Measurements from ENCODE around the gene TSC22D2. TPM values are rescaled to one million over a fixed set of nuclear protein-coding genes. Genes with fewer than 3 reads are reported as not detected.

The TSC22D2 gene
- total RNA-seq (10 to 100 TPM; 12.9 to 32.2 (median 23.9) TPM), polyA plus RNA-seq (10 to 100 TPM in 1 of 3 donors, 1 to 10 TPM in 2; 7.1 to 13.6 (median 7.7) TPM)
- long read RNA-seq, donor 1, full-length matches to known transcripts = 6 of 6 reads
- long read RNA-seq, donor 1, partial matches to known transcripts = 0 of 6 reads
- long read RNA-seq, donor 1, other reads (novel, unspliced or antisense) = 0 of 6 reads
- long read RNA-seq, donor 2, partial matches to known transcripts = 0 of 2 reads
- long read RNA-seq, donor 2, other reads (novel, unspliced or antisense) = 0 of 2 reads
- long read RNA-seq, donor 3, partial matches to known transcripts = 0 of 1 reads
- long read RNA-seq, donor 3, other reads (novel, unspliced or antisense) = 0 of 1 reads
- long read RNA-seq, donor 4 = 0 reads
- long read RNA-seq, donor 5, full-length matches to known transcripts = 13 of 13 reads
- long read RNA-seq, donor 5, partial matches to known transcripts = 0 of 13 reads
- long read RNA-seq, donor 5, other reads (novel, unspliced or antisense) = 0 of 13 reads
- long read RNA-seq, donor 6 = 0 reads
- long read RNA-seq, donor 7, full-length matches to known transcripts = 12 of 12 reads
- long read RNA-seq, donor 7, partial matches to known transcripts = 0 of 12 reads
- long read RNA-seq, donor 7, other reads (novel, unspliced or antisense) = 0 of 12 reads
- long read RNA-seq, donor 8, transcript TSC22D2-203 (3 exons, 2,093 nt) = major isoform, 7 of 8 reads
- long read RNA-seq, donor 8, partial matches to known transcripts = 0 of 8 reads
- long read RNA-seq, donor 8, other reads (novel, unspliced or antisense) = 0 of 8 reads
- long read RNA-seq, donor 9, partial matches to known transcripts = 0 of 5 reads
- long read RNA-seq, donor 9, other reads (novel, unspliced or antisense) = 0 of 5 reads
- long read RNA-seq, donor 10, partial matches to known transcripts = 12 of 13 reads
- long read RNA-seq, donor 10, other reads (novel, unspliced or antisense) = 0 of 13 reads

DNA sequence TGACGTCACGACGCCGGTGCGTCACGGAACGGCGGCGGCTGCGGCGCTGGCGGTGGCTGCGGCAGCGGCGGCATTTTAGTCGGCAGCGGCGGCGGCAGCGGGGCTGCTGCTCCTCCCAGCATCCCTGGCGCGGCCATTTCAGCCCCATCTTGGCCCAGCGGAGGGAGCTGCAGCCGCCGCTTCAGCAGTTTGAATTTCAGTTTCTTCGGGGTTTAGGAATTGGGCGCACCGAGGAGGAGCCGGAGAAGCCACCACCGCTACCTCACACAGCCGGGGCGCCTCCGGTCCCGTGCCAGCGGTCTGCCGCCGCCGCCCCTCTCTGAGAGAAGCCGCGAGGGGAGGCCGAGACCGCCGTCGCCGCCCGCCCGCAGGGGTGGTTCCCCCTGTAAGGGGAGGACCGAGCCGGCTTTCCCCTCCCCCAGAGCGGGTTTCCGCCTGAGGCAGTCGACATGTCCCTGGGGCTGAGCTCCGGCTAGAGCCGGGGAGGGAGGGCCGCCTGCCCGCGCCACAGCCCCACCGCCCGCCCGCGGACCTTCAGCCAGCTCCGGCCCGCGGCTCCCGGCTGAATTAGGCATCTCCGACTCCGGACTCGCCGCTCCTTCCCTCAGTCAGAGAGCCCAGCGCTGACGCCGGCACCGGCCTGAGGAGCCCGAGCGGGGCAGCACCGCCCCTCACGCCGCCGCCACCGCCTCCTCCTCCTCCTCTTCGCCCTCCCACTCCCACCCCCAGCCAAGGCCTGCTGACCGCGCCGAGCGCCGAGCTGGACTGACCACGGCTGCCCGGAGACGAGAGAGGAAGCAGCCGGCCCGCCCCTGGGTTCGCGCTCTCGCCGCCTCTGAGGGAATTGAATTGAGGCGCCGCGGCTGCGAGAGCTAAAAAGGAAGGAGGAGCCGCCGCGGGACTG lies at the start of gene TSC22D2:
TSS of gene TSC22D2 (plus strand) at position 78 of the 904 bp plus-strand sequence. CDS start 1,053 bp downstream, outside the sequence.
- peak within 1 kb of the TSS; percentile 79 to 98 (median 90) for H3K4me3 ChIP-seq
- intact Hi-C loops (cut with DNase I; ENCODE audit: low total_unique reads) = no loop called here
- H3K27ac ChIP-seq = peak within 1 kb of the TSS; percentile 99 to 100 (median 100)
- no peaks in the 10 kb centered on the region for H3K9me3 ChIP-seq
- 0% methylated on average over 45 to 102 of the region's 102 CpGs for WGBS, 5 donors
- peak; percentile 97 to 99 for DNase-seq
- no peaks in the 10 kb centered on the region for H3K36me3 ChIP-seq
- TF ChIP-seq POLR2A (IDR thresholded peaks at IDR 0.05) (peak in 2 of 4 donors; percentile 84 to 92), POLR2AphosphoS5 (IDR thresholded peaks at IDR 0.05) (peak; percentile 98), EP300 (IDR thresholded peaks at IDR 0.05) (peak; percentile 72)
- TF ChIP-seq, protein P1, sequence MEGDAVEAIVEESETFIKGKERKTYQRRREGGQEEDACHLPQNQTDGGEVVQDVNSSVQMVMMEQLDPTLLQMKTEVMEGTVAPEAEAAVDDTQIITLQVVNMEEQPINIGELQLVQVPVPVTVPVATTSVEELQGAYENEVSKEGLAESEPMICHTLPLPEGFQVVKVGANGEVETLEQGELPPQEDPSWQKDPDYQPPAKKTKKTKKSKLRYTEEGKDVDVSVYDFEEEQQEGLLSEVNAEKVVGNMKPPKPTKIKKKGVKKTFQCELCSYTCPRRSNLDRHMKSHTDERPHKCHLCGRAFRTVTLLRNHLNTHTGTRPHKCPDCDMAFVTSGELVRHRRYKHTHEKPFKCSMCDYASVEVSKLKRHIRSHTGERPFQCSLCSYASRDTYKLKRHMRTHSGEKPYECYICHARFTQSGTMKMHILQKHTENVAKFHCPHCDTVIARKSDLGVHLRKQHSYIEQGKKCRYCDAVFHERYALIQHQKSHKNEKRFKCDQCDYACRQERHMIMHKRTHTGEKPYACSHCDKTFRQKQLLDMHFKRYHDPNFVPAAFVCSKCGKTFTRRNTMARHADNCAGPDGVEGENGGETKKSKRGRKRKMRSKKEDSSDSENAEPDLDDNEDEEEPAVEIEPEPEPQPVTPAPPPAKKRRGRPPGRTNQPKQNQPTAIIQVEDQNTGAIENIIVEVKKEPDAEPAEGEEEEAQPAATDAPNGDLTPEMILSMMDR (IDR thresholded peaks at IDR 0.05) = no peak
- H3K27me3 ChIP-seq = no peaks in the 10 kb centered on the region
- H3K4me1 ChIP-seq = peaks cover 0 to 31% (median 23%) of the 10 kb centered on the region in 4 donors

DNA sequence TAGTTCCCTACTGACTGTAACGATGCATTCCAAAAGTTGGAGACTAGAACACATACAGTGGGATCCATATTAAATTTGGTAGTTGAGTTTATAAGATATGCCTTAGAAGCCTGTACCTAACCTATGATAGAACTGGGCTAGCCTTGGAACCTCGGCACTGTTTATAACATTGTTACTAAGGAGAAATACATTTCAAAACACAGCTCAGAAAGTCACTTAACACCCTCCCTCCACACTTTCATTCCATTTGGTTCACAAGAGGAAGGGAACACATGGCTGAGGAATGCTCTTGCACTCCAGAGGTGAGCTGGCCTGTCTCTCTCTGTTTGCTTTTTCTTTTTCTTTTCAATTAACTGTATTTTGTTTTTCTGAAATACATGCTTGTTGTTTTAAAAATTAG lies 48.7 kb upstream of the TSC22D2 start:
- Histone ChIP-seq H3K9me3 (no peaks in the 10 kb centered on the region), H3K4me1 (no peaks in the 10 kb centered on the region), H3K4me3 (no peak overlapping the region), H3K27ac (no peak overlapping the region), H3K36me3 (no peaks in the 10 kb centered on the region), H3K27me3 (no peaks in the 10 kb centered on the region)
- WGBS, 5 donors = 83 to 91% (median 89%) methylated on average over 2 of the region's 2 CpGs
- DNase-seq = no peak
- intact Hi-C loops (cut with DNase I; ENCODE audit: low total_unique reads) = no loop called here
- TF ChIP-seq POLR2A (IDR thresholded peaks at IDR 0.05) (no peak), EP300 (IDR thresholded peaks at IDR 0.05) (no peak), POLR2AphosphoS5 (IDR thresholded peaks at IDR 0.05) (no peak)
- TF ChIP-seq, protein P1 (IDR thresholded peaks at IDR 0.05) = no peak

DNA sequence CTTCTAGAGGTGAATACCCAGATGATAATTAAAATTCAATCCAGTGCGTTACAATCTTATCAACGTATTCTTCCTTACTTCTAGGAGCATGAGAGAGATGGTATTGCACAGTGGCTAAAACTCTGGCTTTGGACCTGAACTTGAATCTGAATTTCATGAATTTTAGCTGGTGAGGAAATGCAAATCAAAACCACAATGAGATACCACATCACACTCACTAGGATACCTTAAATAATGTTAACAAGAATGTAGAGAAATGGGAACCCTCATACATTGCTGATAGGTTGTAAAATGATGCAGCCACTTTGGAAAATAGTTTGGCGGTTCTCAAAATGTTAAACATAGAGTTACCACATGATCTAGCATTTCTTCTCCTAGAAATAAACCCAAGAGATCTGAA lies 47.1 kb upstream of the TSC22D2 start:
- no peak for DNase-seq
- H3K36me3 ChIP-seq = no peaks in the 10 kb centered on the region
- H3K4me1 ChIP-seq = no peaks in the 10 kb centered on the region
- intact Hi-C loops (cut with DNase I; ENCODE audit: low total_unique reads) = no loop called here
- no peaks in the 10 kb centered on the region for H3K27me3 ChIP-seq
- no peaks in the 10 kb centered on the region for H3K9me3 ChIP-seq
- WGBS, 5 donors = 92 to 94% (median 93%) methylated on average over 3 of the region's 3 CpGs
- no peak overlapping the region for H3K4me3 ChIP-seq
- no peak overlapping the region for H3K27ac ChIP-seq
- no peak for TF ChIP-seq EP300 (IDR thresholded peaks at IDR 0.05)
- TF ChIP-seq POLR2AphosphoS5 (IDR thresholded peaks at IDR 0.05) = no peak
- TF ChIP-seq POLR2A (IDR thresholded peaks at IDR 0.05) = no peak
- TF ChIP-seq, protein P1 (IDR thresholded peaks at IDR 0.05) = no peak

Measured in stomach (tissue), 19 donors.